Hepatocyte (in vitro differentiated cells): ENCODE data around the gene ZBTB25. TPM values are rescaled to one million over a fixed set of nuclear protein-coding genes. Genes with fewer than 3 reads are reported as not detected.

Experiments
- DNase-seq: peaks from one replicate; pipeline ENCODE4 v3.0.0-alpha.2; 2016; ENCODE audit warnings: low spot score
- H2AFZ ChIP-seq: fragments of 200-600 bp; sonication (generic); 2 replicates; pipeline ENCODE4 v1.6.0; 2016; ENCODE audit warnings: antibody characterized with exemption, mild to moderate bottlenecking
- H3K27ac ChIP-seq: fragments of 200-600 bp; sonication (generic); 2 replicates; pipeline ENCODE4 v1.5.1; 2016; ENCODE audit warnings: mild to moderate bottlenecking
- H3K27me3 ChIP-seq: fragments of 200-600 bp; sonication (generic); 2 replicates; pipeline ENCODE4 v1.6.1; 2016
- H3K36me3 ChIP-seq: fragments of 200-600 bp; sonication (generic); replicated peaks from 2 replicates; pipeline ENCODE4 v1.5.1; 2016; ENCODE audit warnings: low read depth; ENCODE audit not compliant: insufficient read depth
- H3K4me1 ChIP-seq: fragments of 200-600 bp; sonication (generic); 2 replicates; pipeline ENCODE4 v1.5.1; 2016; ENCODE audit warnings: mild to moderate bottlenecking, moderate library complexity; ENCODE audit not compliant: insufficient read depth
- H3K4me2 ChIP-seq: fragments of 200-600 bp; sonication (generic); 2 replicates; pipeline ENCODE4 v1.6.0; 2016
- H3K4me3 ChIP-seq: fragments of 200-600 bp; sonication (generic); 2 replicates; pipeline ENCODE4 v1.5.1; 2016; ENCODE audit warnings: mild to moderate bottlenecking
- H3K79me2 ChIP-seq: fragments of 200-600 bp; sonication (generic); 2 replicates; pipeline ENCODE4 v1.6.0; 2017; ENCODE audit warnings: mild to moderate bottlenecking
- H3K9me2 ChIP-seq: fragments of 200-600 bp; sonication (generic); replicated peaks from 2 replicates; pipeline ENCODE4 v1.6.0; 2017; ENCODE audit warnings: mild to moderate bottlenecking; ENCODE audit not compliant: insufficient read depth
- H3K9me3 ChIP-seq: fragments of 200-600 bp; sonication (generic); 2 replicates; pipeline ENCODE4 v1.5.1; 2016; ENCODE audit warnings: low read depth, mild to moderate bottlenecking
- H4K20me1 ChIP-seq: fragments of 200-600 bp; sonication (generic); 2 replicates; pipeline ENCODE4 v1.6.0; 2016; ENCODE audit warnings: mild to moderate bottlenecking; ENCODE audit not compliant: insufficient read depth, poor library complexity, severe bottlenecking
- EZH2 ChIP-seq: fragments of 200-600 bp; sonication (generic); IDR thresholded peaks from 2 replicates; pipeline ENCODE4 v1.6.1; 2016; ENCODE audit warnings: antibody characterized with exemption, mild to moderate bottlenecking, borderline replicate concordance
- EZH2phosphoT487 ChIP-seq: fragments of 200-600 bp; sonication (generic); IDR thresholded peaks from one replicate; pipeline ENCODE4 v1.6.1; 2018; ENCODE audit warnings: antibody characterized with exemption, mild to moderate bottlenecking, low read depth, moderate library complexity; ENCODE audit not compliant: unreplicated experiment, severe bottlenecking
- WGBS: methylation state at CpG from one replicate; pipeline ENCODE4 v1.1.6; 2016; ENCODE audit warnings: low lambda C conversion rate; ENCODE audit errors: missing lambda C conversion rate; 5-methylcytosine and 5-hydroxymethylcytosine counted together
- polyA plus RNA-seq: library from polyadenylated mRNA; unstranded; fragments of >200 nt; fragmentation: Nextera tagmentation; extraction: Ambion mirVana; gene quantifications from 2 replicates; pipeline ENCODE4 v1.2.1, GENCODE V29; 2016
- total RNA-seq: library from RNA; depleted of rRNA; stranded (reverse); fragments of >200 nt; gene quantifications from 2 replicates; pipeline ENCODE4 v1.2.3, GENCODE V29; 2014
- TF ChIP-seq, protein P1 (sequence below): fragments of 200-600 bp; sonication (generic); IDR thresholded peaks from 2 replicates; pipeline ENCODE4 v1.5.1; 2016; ENCODE audit warnings: antibody characterized with exemption, mild to moderate bottlenecking; ENCODE audit not compliant: poor library complexity

The ZBTB25 gene, protein sequence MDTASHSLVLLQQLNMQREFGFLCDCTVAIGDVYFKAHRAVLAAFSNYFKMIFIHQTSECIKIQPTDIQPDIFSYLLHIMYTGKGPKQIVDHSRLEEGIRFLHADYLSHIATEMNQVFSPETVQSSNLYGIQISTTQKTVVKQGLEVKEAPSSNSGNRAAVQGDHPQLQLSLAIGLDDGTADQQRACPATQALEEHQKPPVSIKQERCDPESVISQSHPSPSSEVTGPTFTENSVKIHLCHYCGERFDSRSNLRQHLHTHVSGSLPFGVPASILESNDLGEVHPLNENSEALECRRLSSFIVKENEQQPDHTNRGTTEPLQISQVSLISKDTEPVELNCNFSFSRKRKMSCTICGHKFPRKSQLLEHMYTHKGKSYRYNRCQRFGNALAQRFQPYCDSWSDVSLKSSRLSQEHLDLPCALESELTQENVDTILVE
- total RNA-seq = 7.2 and 8.4 TPM in 2 replicates
- polyA plus RNA-seq = 7.0 and 8.4 TPM in 2 replicates

DNA sequence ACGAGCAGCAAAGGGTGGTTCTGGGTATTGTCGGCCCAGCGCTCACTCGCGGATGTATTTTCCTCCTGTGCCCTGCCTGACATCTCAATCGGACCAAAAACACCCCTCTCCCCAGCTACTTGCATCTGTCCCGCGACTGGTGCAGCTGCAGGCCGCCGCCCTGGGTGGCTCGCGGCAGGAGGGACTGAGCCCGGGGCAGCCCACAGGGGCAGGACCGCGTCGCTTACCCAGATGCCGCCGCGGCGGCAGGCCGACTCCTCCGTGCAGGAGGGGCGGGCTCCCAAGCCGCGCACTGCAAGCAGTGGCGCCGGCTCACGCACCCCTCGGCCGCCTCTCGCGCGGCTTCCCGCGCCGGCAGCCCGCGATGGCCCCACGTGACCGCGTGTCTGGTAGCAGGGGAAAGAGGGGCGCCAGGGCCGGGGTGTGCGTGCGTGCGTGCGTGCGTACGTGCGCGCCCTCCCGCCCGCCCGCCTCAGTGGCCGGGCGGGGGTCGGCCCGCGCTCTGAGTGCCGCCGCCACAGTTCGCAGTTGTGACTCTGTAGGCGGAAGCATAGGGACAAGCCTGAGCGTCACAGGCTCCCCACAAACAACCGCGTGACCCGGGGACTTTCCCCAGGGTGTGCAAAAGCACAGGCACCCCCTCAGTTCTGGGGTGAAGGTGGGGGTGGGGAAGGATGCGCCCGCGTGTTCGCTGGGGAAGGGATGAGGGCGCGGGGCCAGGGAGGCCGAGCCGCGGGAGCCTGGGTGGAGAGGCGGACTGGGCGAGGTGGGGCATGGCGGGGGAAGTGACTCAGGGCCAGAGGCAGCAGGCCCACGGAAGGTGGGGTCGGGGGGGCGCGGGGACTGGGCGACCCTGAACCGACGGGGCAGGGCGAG is at the start of gene ZBTB25:
Gene ZBTB25 (minus strand): TSS at position 405 of the 876 bp plus-strand sequence. CDS start 13,305 bp downstream, outside the sequence.
- Histone ChIP-seq H3K4me1 (peaks cover 44% of the 10 kb centered on the region), H3K4me3 (peak within 1 kb of the TSS; percentile 91), H3K79me2 (peaks cover 67% of the 10 kb centered on the region), H4K20me1 (peaks cover 34% of the 10 kb centered on the region), H3K27me3 (no peaks in the 10 kb centered on the region), H3K27ac (peak within 1 kb of the TSS; percentile 100), H2AFZ (peak within 1 kb of the TSS; percentile 76), H3K4me2 (peak within 1 kb of the TSS; percentile 90), H3K9me2 (no peaks in the 10 kb centered on the region), H3K36me3 (no peaks in the 10 kb centered on the region), H3K9me3 (no peaks in the 10 kb centered on the region)
- WGBS = under 1% methylated on average over 53 of the region's 87 CpGs
- TF ChIP-seq, protein P1, sequence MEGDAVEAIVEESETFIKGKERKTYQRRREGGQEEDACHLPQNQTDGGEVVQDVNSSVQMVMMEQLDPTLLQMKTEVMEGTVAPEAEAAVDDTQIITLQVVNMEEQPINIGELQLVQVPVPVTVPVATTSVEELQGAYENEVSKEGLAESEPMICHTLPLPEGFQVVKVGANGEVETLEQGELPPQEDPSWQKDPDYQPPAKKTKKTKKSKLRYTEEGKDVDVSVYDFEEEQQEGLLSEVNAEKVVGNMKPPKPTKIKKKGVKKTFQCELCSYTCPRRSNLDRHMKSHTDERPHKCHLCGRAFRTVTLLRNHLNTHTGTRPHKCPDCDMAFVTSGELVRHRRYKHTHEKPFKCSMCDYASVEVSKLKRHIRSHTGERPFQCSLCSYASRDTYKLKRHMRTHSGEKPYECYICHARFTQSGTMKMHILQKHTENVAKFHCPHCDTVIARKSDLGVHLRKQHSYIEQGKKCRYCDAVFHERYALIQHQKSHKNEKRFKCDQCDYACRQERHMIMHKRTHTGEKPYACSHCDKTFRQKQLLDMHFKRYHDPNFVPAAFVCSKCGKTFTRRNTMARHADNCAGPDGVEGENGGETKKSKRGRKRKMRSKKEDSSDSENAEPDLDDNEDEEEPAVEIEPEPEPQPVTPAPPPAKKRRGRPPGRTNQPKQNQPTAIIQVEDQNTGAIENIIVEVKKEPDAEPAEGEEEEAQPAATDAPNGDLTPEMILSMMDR = no peak
- TF ChIP-seq EZH2 (no peak), EZH2phosphoT487 (no peak)
- peak; percentile 97 for DNase-seq

DNA sequence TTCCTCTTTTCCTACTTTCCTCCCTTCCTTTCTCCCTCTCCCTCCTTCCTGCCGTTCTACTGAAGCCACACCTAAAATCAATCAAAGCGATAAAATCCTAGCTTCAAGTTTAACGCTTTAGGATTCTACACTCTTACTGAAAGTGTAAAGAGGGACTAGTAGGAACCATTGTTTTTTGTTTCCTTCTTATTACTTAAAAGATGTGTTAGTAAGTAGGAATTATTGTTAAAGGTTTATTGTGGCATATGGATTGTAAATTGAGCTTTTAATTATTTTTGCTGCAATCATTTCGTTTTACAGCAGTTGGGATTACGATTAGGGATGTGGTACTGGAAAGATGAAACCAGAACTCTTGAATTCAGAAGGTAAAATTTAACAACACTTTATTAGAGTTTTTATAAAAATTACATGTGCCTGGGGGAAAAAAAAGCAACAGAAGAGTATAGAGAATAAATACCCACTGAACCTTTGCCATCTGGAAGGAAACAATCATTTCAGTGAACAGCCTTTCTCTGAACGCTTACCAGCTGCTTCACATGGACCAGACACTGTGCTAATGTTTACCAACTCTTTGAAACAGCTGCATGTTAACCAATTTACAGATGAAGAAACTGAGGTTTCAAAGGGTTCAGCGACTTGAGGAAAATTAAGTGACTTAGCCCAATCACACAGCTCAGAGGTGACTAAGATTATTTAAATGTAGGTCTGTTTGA is 47.1 kb upstream of the ZBTB25 start:
- Histone ChIP-seq H3K27me3 (no peaks in the 10 kb centered on the region), H3K4me1 (peaks cover 4% of the 10 kb centered on the region), H3K9me3 (no peaks in the 10 kb centered on the region), H4K20me1 (no peaks in the 10 kb centered on the region), H2AFZ (no peak overlapping the region), H3K27ac (no peak overlapping the region), H3K79me2 (no peaks in the 10 kb centered on the region), H3K9me2 (no peaks in the 10 kb centered on the region), H3K4me3 (no peak overlapping the region), H3K36me3 (no peaks in the 10 kb centered on the region), H3K4me2 (no peak overlapping the region)
- TF ChIP-seq EZH2phosphoT487 (no peak), EZH2 (no peak)
- TF ChIP-seq, protein P1 = no peak
- WGBS = 61% methylated on average over 7 of the region's 7 CpGs
- DNase-seq = no peak

DNA sequence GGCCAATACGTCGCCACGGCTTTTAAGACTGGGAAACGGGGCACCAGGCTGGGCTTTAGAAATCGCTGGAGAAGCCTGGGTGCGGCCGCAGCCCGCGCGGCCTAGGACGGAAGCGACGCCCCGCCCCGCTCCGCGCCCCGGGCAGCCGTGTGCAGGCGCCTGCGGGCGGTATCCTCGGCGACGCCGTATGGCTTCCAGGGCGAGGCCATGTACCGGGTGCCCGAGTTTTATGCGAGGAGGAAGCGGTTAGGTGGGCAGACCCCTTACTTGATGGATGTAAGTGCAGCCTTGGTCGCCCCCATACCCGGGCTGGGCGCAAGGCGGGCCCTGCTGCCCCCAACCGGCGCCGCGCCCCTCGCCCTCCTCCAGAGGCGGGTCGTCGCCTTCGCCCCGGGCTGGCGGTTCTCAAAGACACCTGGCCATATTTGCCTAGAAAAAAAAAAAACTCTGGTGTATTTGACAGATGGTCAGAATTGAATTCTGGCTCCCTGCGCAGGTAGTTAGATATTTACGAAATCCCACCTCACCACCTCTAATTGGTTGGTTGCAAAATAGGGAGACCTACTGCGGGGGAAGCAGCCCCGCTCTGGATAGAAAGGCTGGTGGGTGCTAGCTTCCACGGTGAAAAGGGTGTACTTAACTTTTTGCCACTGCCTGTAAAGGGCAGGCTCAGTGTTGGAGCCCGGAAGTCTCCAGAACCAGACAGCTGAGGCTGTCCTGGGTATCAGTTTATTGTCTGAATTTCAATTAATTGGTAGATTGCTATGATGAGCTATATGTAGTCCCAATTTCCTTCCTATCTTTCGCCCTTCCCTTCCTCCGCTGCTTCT is 46.4 kb upstream of the ZBTB25 start, which contains the start of gene PPP1R36:
Gene PPP1R36 (plus strand): TSS at position 171 of the 830 bp plus-strand sequence. CDS start 37 bp downstream, at position 208.
- H3K79me2 ChIP-seq = no peaks in the 10 kb centered on the region
- H3K27ac ChIP-seq = no peak within 1 kb of the TSS
- TF ChIP-seq, protein P1 = no peak
- TF ChIP-seq EZH2phosphoT487 (no peak), EZH2 (no peak)
- peaks cover 3% of the 10 kb centered on the region for H3K4me1 ChIP-seq
- no peak within 1 kb of the TSS for H3K4me3 ChIP-seq
- H3K9me2 ChIP-seq = no peaks in the 10 kb centered on the region
- 61% methylated on average over 42 of the region's 54 CpGs for WGBS
- peak within 1 kb of the TSS; percentile 6 for H2AFZ ChIP-seq
- H3K36me3 ChIP-seq = no peaks in the 10 kb centered on the region
- peak; percentile 45 for DNase-seq
- H3K9me3 ChIP-seq = no peaks in the 10 kb centered on the region
- peak within 1 kb of the TSS; percentile 78 for H3K4me2 ChIP-seq
- no peaks in the 10 kb centered on the region for H3K27me3 ChIP-seq
- no peaks in the 10 kb centered on the region for H4K20me1 ChIP-seq
